ENCODE data around the gene CAPRIN2.

Gene CAPRIN2

GRCh38 chr12:30764251-30764650 is 9.5 kb upstream of the CAPRIN2 start:
- H3K27ac ChIP-seq, result no peak overlapping the region
- no peak for DNase-seq (ENCODE audit: low read depth, low spot score)

GRCh38 chr12:30763053-30763452 is 8.3 kb upstream of the CAPRIN2 start:
- no peak overlapping the region for H3K27ac ChIP-seq
- DNase-seq (ENCODE audit: low read depth, low spot score), result no peak

GRCh38 chr12:30761730-30762129 is 7.0 kb upstream of the CAPRIN2 start:
- no peak overlapping the region for H3K27ac ChIP-seq
- DNase-seq (ENCODE audit: low read depth, low spot score), result no peak

GRCh38 chr12:30757316-30757715 is 2.6 kb upstream of the CAPRIN2 start:
- DNase-seq (ENCODE audit: low read depth, low spot score), result no peak

GRCh38 chr12:30756074-30756473 is 1.3 kb upstream of the CAPRIN2 start:
- no peak overlapping the region for H3K27ac ChIP-seq
- DNase-seq (ENCODE audit: low read depth, low spot score), result no peak

More at GRCh38 chr12:30757316-30757715, 2.6 kb upstream of the CAPRIN2 start:
- no peak overlapping the region for H3K27ac ChIP-seq

GRCh38 chr12:30755395-30755762 is 628 bp upstream of the CAPRIN2 start:
- peak overlapping the region; percentile 80 for H3K27ac ChIP-seq
- DNase-seq (ENCODE audit: low read depth, low spot score), result no peak

- H3K27ac ChIP-seq, result peak overlapping the region; percentile 80
- DNase-seq (ENCODE audit: low read depth, low spot score), result no peak
These were observed 385 bp downstream of the CAPRIN2 start for GRCh38 chr12:30754383-30754749.

GRCh38 chr12:30753751-30754382 is 884 bp downstream of the CAPRIN2 start:
- DNase-seq (ENCODE audit: low read depth, low spot score), result no peak
- peak overlapping the region; percentile 80 for H3K27ac ChIP-seq

GRCh38 chr12:30753233-30753632 is 1.5 kb downstream of the CAPRIN2 start:
- no peak for DNase-seq (ENCODE audit: low read depth, low spot score)
- no peak overlapping the region for H3K27ac ChIP-seq

- DNase-seq (ENCODE audit: low read depth, low spot score), result no peak
- H3K27ac ChIP-seq, result no peak overlapping the region
These were observed 2.5 kb downstream of the CAPRIN2 start for GRCh38 chr12:30752255-30752654.

- H3K27ac ChIP-seq, result no peak overlapping the region
- no peak for DNase-seq (ENCODE audit: low read depth, low spot score)
These were observed 6.6 kb downstream of the CAPRIN2 start for GRCh38 chr12:30748147-30748546.

GRCh38 chr12:30746190-30746589 is 8.6 kb downstream of the CAPRIN2 start:
- no peak overlapping the region for H3K27ac ChIP-seq
- no peak for DNase-seq (ENCODE audit: low read depth, low spot score)

GRCh38 chr12:30744321-30744720 is 10.4 kb downstream of the CAPRIN2 start:
- no peak for DNase-seq (ENCODE audit: low read depth, low spot score)

GRCh38 chr12:30740274-30740673 is 14.5 kb downstream of the CAPRIN2 start:
- no peak for DNase-seq (ENCODE audit: low read depth, low spot score)
- no peak overlapping the region for H3K27ac ChIP-seq

More at GRCh38 chr12:30744321-30744720, 10.4 kb downstream of the CAPRIN2 start:
- H3K27ac ChIP-seq, result no peak overlapping the region

GRCh38 chr12:30739020-30739419 is 15.7 kb downstream of the CAPRIN2 start:
- no peak for DNase-seq (ENCODE audit: low read depth, low spot score)
- no peak overlapping the region for H3K27ac ChIP-seq

- no peak overlapping the region for H3K27ac ChIP-seq
- no peak for DNase-seq (ENCODE audit: low read depth, low spot score)
These were observed 21.7 kb downstream of the CAPRIN2 start for GRCh38 chr12:30732954-30733637.

GRCh38 chr12:30730011-30730410 is 24.7 kb downstream of the CAPRIN2 start:
- DNase-seq (ENCODE audit: low read depth, low spot score), result no peak
- H3K27ac ChIP-seq, result no peak overlapping the region

- no peak for DNase-seq (ENCODE audit: low read depth, low spot score)
- H3K27ac ChIP-seq, result no peak overlapping the region
These were observed 25.2 kb downstream of the CAPRIN2 start for GRCh38 chr12:30729547-30729946.

- peak overlapping the region; percentile 48 for H3K27ac ChIP-seq
- DNase-seq (ENCODE audit: low read depth, low spot score), result no peak
These were observed 28.1 kb downstream of the CAPRIN2 start for GRCh38 chr12:30726647-30727046.

- H3K27ac ChIP-seq, result peak overlapping the region; percentile 48
- peak; percentile 6 for DNase-seq (ENCODE audit: low read depth, low spot score)
These were observed 29.0 kb downstream of the CAPRIN2 start for GRCh38 chr12:30725739-30726138.

- no peak for DNase-seq (ENCODE audit: low read depth, low spot score)
- H3K27ac ChIP-seq, result no peak overlapping the region
These were observed 35.7 kb downstream of the CAPRIN2 start for GRCh38 chr12:30719060-30719459.
